Thoracic aorta (tissue), 2 donors: ENCODE data around the gene CIB4. TPM values are rescaled to one million over a fixed set of nuclear protein-coding genes. Genes with fewer than 3 reads are reported as not detected.
A peak's percentile ranks its signal among the peaks of the same experiment; 100 is the strongest.

Source experiments
- ATAC-seq: fragments of 150-250 bp; one replicate; pipeline ENCODE4 v1.8.0; 2017; ENCODE audit warnings: low read depth; ENCODE audit not compliant: insufficient number of reproducible peaks, low FRiP score
- DNase-seq: peaks from one replicate; pipeline ENCODE4 v3.0.0-alpha.2; 2020; ENCODE audit warnings: low spot score
- H3K27ac ChIP-seq, 2 donors: fragments of 200-600 bp; sonication (generic); 1 replicate in 1 of 2; 2 replicates in 1 of 2; pipeline ENCODE4 v1.5.1; 2016; ENCODE audit warnings: mild to moderate bottlenecking in 2 of 2, moderate library complexity in 2 of 2
- H3K27me3 ChIP-seq: fragments of 200-600 bp; sonication (generic); replicated peaks from 2 replicates; pipeline ENCODE4 v1.6.0; 2016; ENCODE audit warnings: mild to moderate bottlenecking; ENCODE audit not compliant: insufficient read depth
- H3K36me3 ChIP-seq: fragments of 200-600 bp; sonication (generic); one replicate; pipeline ENCODE4 v1.5.1; 2016
- H3K4me1 ChIP-seq, 2 donors: fragments of 200-600 bp; sonication (generic); 1 replicate in 1 of 2; 2 replicates in 1 of 2; pipeline versions ENCODE4 v1.5.1 to v1.6.0; 2016; ENCODE audit warnings: low read depth in 2 of 2, mild to moderate bottlenecking in 1 of 2; ENCODE audit not compliant: control insufficient read depth in 1 of 2
- H3K4me3 ChIP-seq: fragments of 200-600 bp; sonication (generic); 2 replicates; pipeline ENCODE4 v1.5.1; 2016; ENCODE audit warnings: mild to moderate bottlenecking
- H3K9me3 ChIP-seq: fragments of 200-600 bp; sonication (generic); 2 replicates; pipeline ENCODE4 v1.5.1; 2016
- total RNA-seq, 2 donors: library from RNA; depleted of rRNA; stranded (reverse); fragments of >200 nt; gene quantifications; one replicate each; pipeline versions ENCODE4 v1.1.0 to v1.2.3, GENCODE V29; 2016
- TF ChIP-seq, protein P1 (sequence below): fragments of 200-600 bp; sonication (generic); IDR thresholded peaks from one replicate; pipeline ENCODE4 v1.5.1; 2019; ENCODE audit warnings: antibody characterized with exemption

The CIB4 gene
- total RNA-seq, 2 donors from 2014 or later = not detected

DNA sequence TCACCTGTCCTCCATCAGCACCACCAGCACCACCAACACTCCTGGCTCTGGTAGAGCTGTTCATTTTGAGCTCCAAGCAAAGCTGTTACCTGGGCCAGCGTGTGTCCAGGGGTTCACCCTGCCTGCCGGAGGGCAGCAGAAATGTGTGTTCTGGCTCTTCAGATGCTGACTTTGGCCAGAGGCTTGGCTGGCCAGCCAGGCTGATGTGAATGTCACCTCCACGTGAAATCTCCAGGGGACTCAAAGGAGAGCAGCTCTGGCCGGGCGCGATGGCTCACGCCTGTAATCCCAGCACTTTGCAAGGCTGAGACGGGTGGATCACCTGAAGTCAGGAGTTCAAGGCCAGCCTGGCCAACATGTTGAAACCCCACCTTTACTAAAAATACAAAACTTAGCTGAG is 33.5 kb downstream of the CIB4 start:
- no peak for DNase-seq
- TF ChIP-seq, protein P1, sequence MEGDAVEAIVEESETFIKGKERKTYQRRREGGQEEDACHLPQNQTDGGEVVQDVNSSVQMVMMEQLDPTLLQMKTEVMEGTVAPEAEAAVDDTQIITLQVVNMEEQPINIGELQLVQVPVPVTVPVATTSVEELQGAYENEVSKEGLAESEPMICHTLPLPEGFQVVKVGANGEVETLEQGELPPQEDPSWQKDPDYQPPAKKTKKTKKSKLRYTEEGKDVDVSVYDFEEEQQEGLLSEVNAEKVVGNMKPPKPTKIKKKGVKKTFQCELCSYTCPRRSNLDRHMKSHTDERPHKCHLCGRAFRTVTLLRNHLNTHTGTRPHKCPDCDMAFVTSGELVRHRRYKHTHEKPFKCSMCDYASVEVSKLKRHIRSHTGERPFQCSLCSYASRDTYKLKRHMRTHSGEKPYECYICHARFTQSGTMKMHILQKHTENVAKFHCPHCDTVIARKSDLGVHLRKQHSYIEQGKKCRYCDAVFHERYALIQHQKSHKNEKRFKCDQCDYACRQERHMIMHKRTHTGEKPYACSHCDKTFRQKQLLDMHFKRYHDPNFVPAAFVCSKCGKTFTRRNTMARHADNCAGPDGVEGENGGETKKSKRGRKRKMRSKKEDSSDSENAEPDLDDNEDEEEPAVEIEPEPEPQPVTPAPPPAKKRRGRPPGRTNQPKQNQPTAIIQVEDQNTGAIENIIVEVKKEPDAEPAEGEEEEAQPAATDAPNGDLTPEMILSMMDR = no peak
- Histone ChIP-seq H3K4me3 (no peak overlapping the region), H3K27ac (no peak overlapping the region), H3K27me3 (no peaks in the 10 kb centered on the region), H3K36me3 (no peaks in the 10 kb centered on the region), H3K4me1 (peaks cover 1 to 20% of the 10 kb centered on the region in 2 donors), H3K9me3 (no peaks in the 10 kb centered on the region)
- no peak for ATAC-seq

DNA sequence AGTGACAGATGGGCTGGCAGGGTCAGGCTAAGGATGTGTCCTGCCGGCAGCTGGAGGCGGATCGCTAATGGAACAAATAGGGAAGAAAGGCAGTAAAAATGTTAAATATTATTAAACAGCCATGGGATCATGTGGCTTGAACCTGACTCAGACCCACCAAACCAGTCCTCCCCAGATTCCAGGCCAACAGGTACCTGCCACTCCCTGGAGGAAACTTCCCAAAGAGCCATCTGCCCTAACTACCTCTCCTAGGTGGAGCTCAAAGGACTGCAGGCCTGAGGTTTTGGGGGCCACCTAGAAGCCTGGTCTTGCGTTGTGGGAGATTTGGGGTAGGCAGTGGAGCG is 34.3 kb downstream of the CIB4 start:
- Histone ChIP-seq H3K27me3 (no peaks in the 10 kb centered on the region), H3K36me3 (no peaks in the 10 kb centered on the region), H3K9me3 (no peaks in the 10 kb centered on the region), H3K27ac (no peak overlapping the region), H3K4me1 (peaks cover 0 to 12% of the 10 kb centered on the region in 2 donors), H3K4me3 (no peak overlapping the region)
- TF ChIP-seq, protein P1 = no peak
- no peak for DNase-seq
- no peak for ATAC-seq

DNA sequence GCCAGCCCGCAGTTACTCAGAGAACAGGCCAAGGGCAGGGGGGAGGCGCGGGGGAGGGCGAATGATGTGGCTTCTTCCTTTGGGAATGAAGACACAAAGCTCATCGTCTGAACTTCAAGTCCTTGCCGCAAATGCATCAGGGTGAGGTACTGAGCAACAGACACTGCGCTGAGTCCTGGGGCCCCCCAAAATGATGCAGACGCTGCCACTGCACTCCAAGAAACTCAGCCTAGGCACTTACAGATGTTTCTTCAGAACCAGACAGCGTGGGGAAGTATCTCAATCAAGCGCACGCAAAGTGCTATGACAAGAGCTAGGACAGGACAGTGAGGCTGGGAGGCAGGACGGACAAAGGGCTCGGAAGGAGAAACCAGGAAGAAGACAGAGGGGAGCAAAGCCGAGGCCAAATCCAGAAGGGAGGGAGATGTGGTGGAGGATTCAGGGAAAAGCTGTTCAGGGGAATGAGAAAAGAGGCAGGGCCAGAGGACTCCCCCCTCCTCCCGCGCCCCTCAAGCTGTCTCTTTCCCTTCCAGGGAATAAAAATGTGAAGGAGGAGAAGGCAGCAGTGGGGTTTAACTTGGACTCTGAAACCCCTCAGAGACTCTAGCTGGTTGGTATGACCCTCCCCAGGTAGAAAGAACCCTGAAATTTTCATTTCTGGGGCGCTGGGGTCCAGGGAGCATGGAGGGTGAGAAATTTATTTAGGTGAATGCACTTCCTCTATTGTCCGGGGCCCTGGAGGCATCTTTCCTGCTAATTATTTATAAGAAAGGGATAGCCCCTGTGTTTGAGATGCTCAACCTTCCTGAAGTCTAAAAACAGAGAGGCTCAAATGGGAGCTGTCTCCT is 34.9 kb downstream of the CIB4 start:
- no peak overlapping the region for H3K27ac ChIP-seq

DNA sequence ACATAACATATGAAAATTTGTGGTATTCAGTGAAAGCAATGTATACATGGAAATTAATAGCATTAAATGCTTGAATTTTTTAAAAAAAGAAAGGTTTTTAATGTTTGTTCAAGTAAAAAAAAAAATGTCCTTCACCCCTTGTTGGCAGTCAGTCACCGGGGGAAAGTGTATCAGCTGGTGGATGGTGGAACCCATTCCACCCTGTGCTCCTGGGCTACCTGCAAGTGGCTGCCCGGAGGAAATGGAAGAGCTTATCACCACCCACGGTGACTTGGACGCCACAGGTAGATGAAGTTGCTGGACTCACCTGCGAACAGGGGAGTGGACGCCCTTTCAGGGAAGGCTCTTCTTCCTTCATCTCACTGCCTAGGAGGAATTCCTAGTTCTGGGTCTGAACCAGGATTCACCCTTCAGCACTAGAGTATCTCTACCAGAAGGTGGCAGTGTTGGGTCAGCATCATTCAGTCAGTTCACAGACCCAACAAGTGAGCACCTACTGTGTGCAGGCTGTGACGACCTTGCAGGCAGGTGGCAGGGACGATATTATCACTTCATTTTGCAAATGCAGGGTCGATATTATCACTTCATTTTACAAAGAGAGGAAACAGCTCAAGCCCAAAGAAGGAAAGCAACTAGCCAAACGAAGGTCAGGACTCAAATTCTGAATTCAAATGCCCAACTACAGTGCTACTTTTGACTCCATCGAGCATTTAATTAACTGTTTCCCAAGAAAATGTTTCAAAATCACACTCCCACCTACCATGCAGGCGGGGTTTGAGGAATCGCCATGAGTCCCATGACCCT is 35.8 kb downstream of the CIB4 start:
- Histone ChIP-seq H3K36me3 (no peaks in the 10 kb centered on the region), H3K27me3 (no peaks in the 10 kb centered on the region), H3K9me3 (no peaks in the 10 kb centered on the region), H3K4me3 (no peak overlapping the region), H3K4me1 (peaks cover 0 to 12% of the 10 kb centered on the region in 2 donors), H3K27ac (no peak overlapping the region)
- TF ChIP-seq, protein P1 = peak; percentile 78
- ATAC-seq (no peak), DNase-seq (no peak)

More for the DNA sequence above, 34.9 kb downstream of the CIB4 start:
- Histone ChIP-seq H3K9me3 (no peaks in the 10 kb centered on the region), H3K27me3 (no peaks in the 10 kb centered on the region), H3K4me3 (no peak overlapping the region), H3K36me3 (no peaks in the 10 kb centered on the region), H3K4me1 (peaks cover 0 to 12% of the 10 kb centered on the region in 2 donors)
- TF ChIP-seq, protein P1 = no peak
- no peak for DNase-seq
- ATAC-seq = no peak

DNA sequence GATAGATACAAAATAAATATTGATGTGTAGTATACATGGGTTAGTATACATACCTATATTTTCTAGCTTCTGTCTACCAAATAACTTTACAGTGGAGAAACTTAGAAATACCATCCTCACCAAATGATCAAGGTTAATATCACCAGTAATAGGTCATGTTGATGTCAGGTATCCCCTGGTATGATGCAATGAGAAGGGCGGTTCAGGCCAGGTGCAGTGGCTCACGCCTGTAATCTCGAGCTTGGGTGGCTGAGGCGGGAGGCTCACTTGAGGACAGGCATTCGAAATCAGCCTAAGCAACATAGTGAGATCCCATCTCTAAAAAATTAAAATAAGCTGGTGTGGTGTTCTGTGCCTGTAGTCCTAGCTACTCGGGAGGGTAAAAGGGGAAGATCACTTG is 38.6 kb downstream of the CIB4 start:
- Histone ChIP-seq H3K27ac (no peak overlapping the region), H3K27me3 (no peaks in the 10 kb centered on the region), H3K36me3 (no peaks in the 10 kb centered on the region), H3K4me1 (peaks cover 8 to 15% of the 10 kb centered on the region in 2 donors), H3K4me3 (no peak overlapping the region), H3K9me3 (no peaks in the 10 kb centered on the region)
- TF ChIP-seq, protein P1 = no peak
- ATAC-seq = no peak
- no peak for DNase-seq
